22Rv1 (cell line): ENCODE measurements around the gene COMMD9.

Experiments used
- H3K27ac ChIP-seq: fragments of 450-650 bp; 2 replicates; pipeline ENCODE4 v1.5.1; 2017
- ZFX ChIP-seq: fragments of 450-650 bp; IDR thresholded peaks from 2 replicates; pipeline ENCODE4 v1.6.1; 2017; ENCODE audit warnings: antibody characterized with exemption, borderline replicate concordance
- TF ChIP-seq, protein P1 (sequence below): fragments of 450-650 bp; IDR thresholded peaks from 2 replicates; pipeline ENCODE4 v1.5.1; 2017; ENCODE audit warnings: mild to moderate bottlenecking

The COMMD9 gene

GRCh38 chr11:36292311-36292722 lies 3.1 kb upstream of the COMMD9 start:
- no peak overlapping the region for H3K27ac ChIP-seq
- TF ChIP-seq ZFX, result no peak
- TF ChIP-seq, protein P1, sequence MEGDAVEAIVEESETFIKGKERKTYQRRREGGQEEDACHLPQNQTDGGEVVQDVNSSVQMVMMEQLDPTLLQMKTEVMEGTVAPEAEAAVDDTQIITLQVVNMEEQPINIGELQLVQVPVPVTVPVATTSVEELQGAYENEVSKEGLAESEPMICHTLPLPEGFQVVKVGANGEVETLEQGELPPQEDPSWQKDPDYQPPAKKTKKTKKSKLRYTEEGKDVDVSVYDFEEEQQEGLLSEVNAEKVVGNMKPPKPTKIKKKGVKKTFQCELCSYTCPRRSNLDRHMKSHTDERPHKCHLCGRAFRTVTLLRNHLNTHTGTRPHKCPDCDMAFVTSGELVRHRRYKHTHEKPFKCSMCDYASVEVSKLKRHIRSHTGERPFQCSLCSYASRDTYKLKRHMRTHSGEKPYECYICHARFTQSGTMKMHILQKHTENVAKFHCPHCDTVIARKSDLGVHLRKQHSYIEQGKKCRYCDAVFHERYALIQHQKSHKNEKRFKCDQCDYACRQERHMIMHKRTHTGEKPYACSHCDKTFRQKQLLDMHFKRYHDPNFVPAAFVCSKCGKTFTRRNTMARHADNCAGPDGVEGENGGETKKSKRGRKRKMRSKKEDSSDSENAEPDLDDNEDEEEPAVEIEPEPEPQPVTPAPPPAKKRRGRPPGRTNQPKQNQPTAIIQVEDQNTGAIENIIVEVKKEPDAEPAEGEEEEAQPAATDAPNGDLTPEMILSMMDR, result peak; percentile 53

DNA sequence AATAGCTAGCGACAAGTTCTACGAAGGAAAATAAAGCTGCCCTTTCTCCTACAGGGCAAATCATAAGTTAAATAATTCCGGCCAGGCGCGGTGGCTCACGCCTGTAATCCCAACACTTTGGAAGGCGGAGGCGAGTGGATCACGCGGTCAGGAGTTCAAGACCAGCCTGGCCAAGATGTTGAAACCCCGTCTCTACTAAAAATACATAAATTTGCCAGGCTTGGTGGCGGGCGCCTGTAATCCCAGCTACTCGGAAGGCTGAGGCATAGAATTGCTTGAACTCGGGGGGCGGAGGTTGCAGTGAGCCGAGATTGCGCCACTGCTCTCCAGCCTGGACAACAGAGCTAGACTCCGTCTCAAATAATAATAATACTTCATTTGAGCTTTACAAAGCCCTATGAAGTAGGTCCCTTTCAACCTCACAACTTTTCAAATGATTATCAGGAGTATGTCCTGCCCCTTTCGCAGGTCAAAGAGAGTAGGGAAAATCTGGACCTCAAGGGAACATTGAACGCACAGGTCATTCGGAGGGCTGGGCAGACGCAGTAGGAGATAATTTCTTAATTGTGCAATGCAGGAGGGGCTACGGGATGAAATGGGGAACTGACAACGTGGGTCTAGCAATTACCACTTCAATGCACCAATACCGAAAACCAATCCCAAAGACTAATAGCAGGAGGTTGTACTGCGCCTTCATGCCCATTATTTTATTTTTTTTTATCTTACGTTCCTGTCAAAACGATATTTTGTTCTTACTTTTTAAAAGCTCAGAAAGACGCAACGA lies 590 bp downstream of the COMMD9 start:
- peak overlapping the region; percentile 42; the same call in 1 of the 2 replicates for H3K27ac ChIP-seq
- TF ChIP-seq ZFX, result no peak
- TF ChIP-seq, protein P1, result no peak

- TF ChIP-seq ZFX, result no peak
- TF ChIP-seq, protein P1, result no peak
- H3K27ac ChIP-seq, result no peak overlapping the region
These were observed 6.3 kb downstream of the COMMD9 start for GRCh38 chr11:36282926-36283325.

DNA sequence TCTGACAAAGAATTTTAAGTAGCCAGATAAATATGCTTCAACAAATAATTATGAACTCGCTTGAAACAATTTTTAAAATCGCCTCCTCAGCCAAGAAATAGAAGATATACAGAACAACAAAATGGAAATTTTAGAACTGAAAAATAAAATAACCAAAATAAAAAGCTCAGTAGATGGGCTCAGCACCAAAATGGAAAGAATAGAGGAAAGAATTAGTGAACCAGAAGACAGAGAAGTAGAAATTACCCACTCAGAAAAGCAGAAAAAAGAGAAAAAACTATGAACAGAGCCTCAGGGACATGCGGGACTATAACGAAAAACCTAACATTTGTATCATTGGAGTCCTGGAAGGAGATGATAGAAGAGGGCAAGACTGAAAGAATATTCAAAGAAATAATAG lies 7.4 kb downstream of the COMMD9 start:
- TF ChIP-seq, protein P1, result no peak
- no peak for TF ChIP-seq ZFX
- no peak overlapping the region for H3K27ac ChIP-seq

- TF ChIP-seq, protein P1, result no peak
- H3K27ac ChIP-seq, result no peak overlapping the region
These were observed 8.7 kb downstream of the COMMD9 start for GRCh38 chr11:36280531-36280930.

DNA sequence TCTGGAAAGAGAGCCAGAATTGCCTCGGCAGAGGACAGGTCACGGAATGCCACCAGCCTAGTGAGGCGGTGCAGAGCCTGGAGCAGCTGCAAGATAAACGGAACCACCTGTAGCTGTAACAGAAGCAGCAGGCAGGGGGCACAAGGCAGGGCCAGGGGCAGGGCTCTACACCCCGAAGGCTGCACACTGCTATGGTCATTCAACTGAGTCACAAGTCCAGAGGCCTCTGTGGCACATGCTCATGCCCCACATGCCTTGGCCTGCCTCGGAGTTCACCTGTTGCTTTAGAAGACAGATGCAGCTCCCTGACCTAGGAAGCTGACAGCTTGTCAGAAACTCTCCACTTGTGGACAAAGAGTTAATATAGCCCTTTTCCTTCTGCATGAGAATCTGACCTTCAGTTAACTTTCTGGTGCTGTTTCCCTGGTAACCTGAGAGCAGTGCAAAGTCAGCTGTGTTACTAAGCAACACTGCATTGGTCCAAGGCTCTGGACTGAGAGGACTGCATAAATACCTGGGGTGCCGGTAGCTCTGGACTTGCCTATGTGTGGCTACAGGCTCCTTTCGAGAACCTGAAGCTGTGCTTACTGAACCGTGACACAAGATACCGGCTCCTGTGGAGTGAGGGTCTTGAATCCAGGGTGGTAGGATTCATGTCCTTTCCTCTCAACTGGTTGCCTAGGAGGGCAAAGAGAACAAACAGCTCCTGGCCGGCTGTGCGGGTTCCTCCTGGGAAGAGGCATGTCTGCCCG lies 10.5 kb downstream of the COMMD9 start:
- TF ChIP-seq, protein P1, result no peak
- no peak for TF ChIP-seq ZFX

GRCh38 chr11:36274414-36274813 lies 14.8 kb downstream of the COMMD9 start:
- TF ChIP-seq, protein P1, result no peak
- TF ChIP-seq ZFX, result no peak

More for the DNA sequence above, 10.5 kb downstream of the COMMD9 start:
- H3K27ac ChIP-seq, result no peak overlapping the region

More at GRCh38 chr11:36274414-36274813, 14.8 kb downstream of the COMMD9 start:
- H3K27ac ChIP-seq, result no peak overlapping the region
